AG08395 (cell line): ENCODE results near the gene CUBN.
"Not testable (repeated sequence)": the region's sequence is repeated elsewhere in the genome, so short reads cannot be mapped to it uniquely, and the experiment has no call there.

Source experiments
- DNase-seq: peaks from one replicate; pipeline ENCODE4 v3.0.0; 2012; ENCODE audit warnings: mixed read lengths, low spot score

The CUBN gene

GRCh38 chr10:17038627-17039026, 91.0 kb downstream of the CUBN start:
- DNase-seq: peak; percentile 67

GRCh38 chr10:17037910-17038309, 91.7 kb downstream of the CUBN start:
- no peak for DNase-seq

GRCh38 chr10:17035446-17035845, 94.2 kb downstream of the CUBN start:
- DNase-seq: no peak

GRCh38 chr10:17033529-17034260, 95.9 kb downstream of the CUBN start:
- no peak for DNase-seq

GRCh38 chr10:17031637-17032635, 97.7 kb downstream of the CUBN start:
- no peak for DNase-seq

- DNase-seq: peak; percentile 62
Observed at GRCh38 chr10:17029581-17030271, 99.9 kb downstream of the CUBN start.

- DNase-seq: no peak
Observed at GRCh38 chr10:17029239-17029580, 100.4 kb downstream of the CUBN start.

- DNase-seq: no peak
Observed at GRCh38 chr10:17028798-17029197, 100.8 kb downstream of the CUBN start.

- DNase-seq: no peak
Observed at GRCh38 chr10:17026686-17027485, 102.7 kb downstream of the CUBN start.

GRCh38 chr10:17025444-17026295, 103.9 kb downstream of the CUBN start:
- peak; percentile 89 for DNase-seq

- no peak for DNase-seq
Observed at GRCh38 chr10:17024461-17024860, 105.2 kb downstream of the CUBN start.

- DNase-seq: peak; percentile 85
Observed at GRCh38 chr10:17023386-17024298, 106.0 kb downstream of the CUBN start.

- no peak for DNase-seq
Observed at GRCh38 chr10:17022896-17023295, 106.7 kb downstream of the CUBN start.

GRCh38 chr10:17022466-17022825, 107.2 kb downstream of the CUBN start:
- DNase-seq: no peak

- DNase-seq: no peak
Observed at GRCh38 chr10:17021656-17022465, 107.8 kb downstream of the CUBN start.

- no peak for DNase-seq
Observed at GRCh38 chr10:17019696-17020095, 109.9 kb downstream of the CUBN start.

GRCh38 chr10:17013131-17013983, 116.3 kb downstream of the CUBN start:
- DNase-seq: not testable (repeated sequence)

- not testable (repeated sequence) for DNase-seq
Observed at GRCh38 chr10:17012731-17013130, 116.9 kb downstream of the CUBN start.
